GM10248 (cell line): ENCODE measurements around the gene SNW1.
"Not testable (repeated sequence)": the region's sequence is repeated elsewhere in the genome, so short reads cannot be mapped to it uniquely, and the experiment has no call there.

Source experiments
- CTCF ChIA-PET: fragments of 300-600 bp; sonication (Branson Sonifier 250); formaldehyde crosslinking; extraction: SDS; loops from one replicate; lab custom pipeline; 2021; ENCODE audit warnings: antibody characterized with exemption; lab: Yijun Ruan, JAX
- POLR2A ChIA-PET: fragments of 350-650 bp; sonication (Branson Sonifier 250); formaldehyde crosslinking; extraction: SDS; loops from one replicate; lab custom pipeline; 2020; ENCODE audit warnings: antibody characterized with exemption; lab: Yijun Ruan, JAX
- DNase-seq: peaks from one replicate; pipeline ENCODE4 v3.0.0; 2012; ENCODE audit errors: extremely low spot score
- TF ChIP-seq, protein P1 (sequence below): IDR thresholded peaks from 2 replicates; pipeline ENCODE4 v1.5.1; 2012; ENCODE audit warnings: mild to moderate bottlenecking, low read depth; ENCODE audit errors: extremely low read depth, missing control alignments, control extremely low read depth

SNW1 gene

DNA sequence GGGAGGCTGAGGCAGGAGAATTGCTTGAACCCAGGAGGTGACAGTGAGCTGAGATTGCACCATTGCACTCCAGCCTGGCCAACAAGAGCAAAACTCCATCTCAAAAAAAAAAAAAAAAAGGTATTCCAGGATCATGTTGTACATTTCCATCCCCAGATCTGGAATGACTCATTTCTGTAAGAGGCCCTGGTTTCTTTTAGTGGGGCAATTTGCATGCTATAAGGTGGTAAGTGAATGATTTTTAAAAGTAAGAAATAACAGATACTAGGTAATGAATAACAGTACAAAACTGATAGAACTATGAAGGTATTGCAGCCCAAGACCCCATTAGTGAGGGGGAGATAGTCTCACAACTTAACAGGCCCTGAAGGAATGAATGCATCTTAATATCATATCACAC is 21.2 kb upstream of the SNW1 start:
- POLR2A ChIA-PET, result no interaction called here

DNA sequence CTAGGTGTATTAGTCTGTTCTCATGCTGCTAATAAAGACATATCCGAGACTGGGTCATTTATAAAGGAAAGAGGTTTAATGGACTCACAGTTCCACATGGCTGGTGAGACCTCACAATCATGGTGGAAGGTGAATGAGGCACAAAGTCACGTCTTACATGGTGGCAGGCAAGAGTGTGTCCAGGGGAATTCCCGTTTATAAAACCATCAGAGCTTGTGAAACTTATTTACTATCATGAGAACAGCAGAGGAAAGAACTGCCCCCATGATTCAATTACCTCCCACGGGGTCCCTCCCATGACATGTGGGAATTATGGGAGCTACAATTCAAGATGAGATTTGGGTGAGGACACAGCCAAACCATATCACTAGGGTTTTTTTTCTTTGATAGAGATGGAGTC is 13.0 kb upstream of the SNW1 start:
- CTCF ChIA-PET, result interaction anchor here (1.6 kb wide), 1 partner anchor 12 kb away, joined by 7 read pairs; no protein-coding TSS in a partner anchor
- DNase-seq, POLR2A ChIA-PET: not testable (repeated sequence)

More for the DNA sequence above, 21.2 kb upstream of the SNW1 start:
- TF ChIP-seq, protein P1, sequence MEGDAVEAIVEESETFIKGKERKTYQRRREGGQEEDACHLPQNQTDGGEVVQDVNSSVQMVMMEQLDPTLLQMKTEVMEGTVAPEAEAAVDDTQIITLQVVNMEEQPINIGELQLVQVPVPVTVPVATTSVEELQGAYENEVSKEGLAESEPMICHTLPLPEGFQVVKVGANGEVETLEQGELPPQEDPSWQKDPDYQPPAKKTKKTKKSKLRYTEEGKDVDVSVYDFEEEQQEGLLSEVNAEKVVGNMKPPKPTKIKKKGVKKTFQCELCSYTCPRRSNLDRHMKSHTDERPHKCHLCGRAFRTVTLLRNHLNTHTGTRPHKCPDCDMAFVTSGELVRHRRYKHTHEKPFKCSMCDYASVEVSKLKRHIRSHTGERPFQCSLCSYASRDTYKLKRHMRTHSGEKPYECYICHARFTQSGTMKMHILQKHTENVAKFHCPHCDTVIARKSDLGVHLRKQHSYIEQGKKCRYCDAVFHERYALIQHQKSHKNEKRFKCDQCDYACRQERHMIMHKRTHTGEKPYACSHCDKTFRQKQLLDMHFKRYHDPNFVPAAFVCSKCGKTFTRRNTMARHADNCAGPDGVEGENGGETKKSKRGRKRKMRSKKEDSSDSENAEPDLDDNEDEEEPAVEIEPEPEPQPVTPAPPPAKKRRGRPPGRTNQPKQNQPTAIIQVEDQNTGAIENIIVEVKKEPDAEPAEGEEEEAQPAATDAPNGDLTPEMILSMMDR, result no peak
- DNase-seq, result no peak
- CTCF ChIA-PET, result interaction anchor here (1.0 to 1.4 kb wide), 2 partner anchors 18 to 21 kb away, joined by 3 to 4 read pairs; partner anchors contain the start of genes ADCK1 and SNW1

DNA sequence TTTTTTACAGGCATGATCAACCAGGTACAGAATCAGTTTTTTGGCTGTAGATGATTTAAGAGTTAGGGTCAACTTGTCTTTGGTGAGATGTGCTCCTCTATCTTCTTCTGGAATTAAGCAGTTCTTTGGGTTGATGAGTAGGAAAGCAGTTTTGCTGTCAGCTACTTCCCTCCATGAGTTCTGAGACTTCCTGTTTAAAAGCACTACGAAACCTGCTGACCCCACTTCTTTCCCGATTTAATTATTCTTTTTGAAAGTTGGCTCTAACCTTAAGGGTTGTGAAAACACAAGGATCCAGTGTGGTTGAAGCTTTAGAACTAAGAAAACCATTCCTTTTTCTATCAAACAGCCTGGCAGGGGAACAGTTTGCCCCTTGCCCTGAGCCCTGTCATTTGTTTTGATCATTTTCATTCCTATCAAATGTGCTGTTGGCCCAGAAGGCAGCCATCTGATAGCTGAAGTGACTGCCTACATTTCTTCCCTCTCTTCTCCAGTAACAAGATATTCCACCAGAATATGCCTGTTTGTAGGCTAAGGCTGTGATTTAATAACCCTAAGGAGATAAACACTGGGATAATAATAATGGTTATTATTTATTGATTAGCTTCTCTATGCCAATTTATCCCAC is 7.6 kb upstream of the SNW1 start:
- DNase-seq, POLR2A ChIA-PET: not testable (repeated sequence)
- CTCF ChIA-PET, result interaction anchor here (1.4 kb wide), 1 partner anchor 11 kb away, joined by 3 read pairs; no protein-coding TSS in a partner anchor

DNA sequence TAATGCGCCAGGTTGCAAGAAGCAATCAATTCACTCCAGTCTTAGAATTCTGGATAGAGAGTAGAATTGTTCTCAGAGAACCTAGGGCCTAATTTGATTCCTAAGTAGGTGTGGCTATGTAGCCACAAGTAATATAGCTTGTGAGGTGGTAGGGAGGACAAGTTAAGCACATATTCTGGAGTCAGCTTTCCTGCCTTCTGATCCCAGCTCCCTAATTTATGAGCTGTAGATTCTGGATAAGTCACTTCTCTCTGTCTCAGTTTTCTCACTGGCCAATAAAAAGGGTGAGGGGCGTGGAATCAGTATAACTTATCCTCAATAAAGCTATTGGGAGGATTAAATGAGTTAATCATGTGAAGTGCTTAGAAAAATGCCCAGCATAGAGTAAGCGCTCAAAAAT is 3.0 kb upstream of the SNW1 start:
- POLR2A ChIA-PET, result no interaction called here
- CTCF ChIA-PET, result interaction anchor here (1.3 kb wide), 1 partner anchor 12 kb away, joined by 5 read pairs; no protein-coding TSS in a partner anchor

DNA sequence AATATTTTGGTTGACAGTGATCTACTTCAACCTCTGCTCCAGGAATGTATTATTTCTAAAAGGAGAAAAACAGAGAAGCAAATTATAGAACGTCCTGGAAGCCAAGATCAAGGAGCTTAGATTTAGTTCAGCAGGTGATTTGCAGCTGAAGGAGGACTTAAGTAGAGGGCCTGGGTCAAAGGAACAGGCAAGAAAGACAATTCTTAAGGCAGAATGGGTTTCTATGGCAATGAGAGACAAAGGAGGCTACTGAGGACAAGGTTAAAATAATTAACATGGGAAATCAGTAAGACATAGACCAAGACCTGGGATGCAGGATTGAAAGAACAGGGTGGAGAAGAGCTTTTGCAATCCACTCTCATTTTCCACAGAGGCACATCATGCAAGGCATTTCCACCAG is 2.4 kb upstream of the SNW1 start:
- TF ChIP-seq, protein P1, result no peak
- DNase-seq, result no peak
- ChIA-PET CTCF (interaction anchor here (1.4 kb wide), 1 partner anchor 803 kb away, joined by 4 read pairs; no protein-coding TSS in a partner anchor), POLR2A (interaction anchor here (0.6 kb wide), 1 partner anchor 65 kb away, joined by 3 read pairs; no protein-coding TSS in a partner anchor)

More for the DNA sequence above, 3.0 kb upstream of the SNW1 start:
- TF ChIP-seq, protein P1, result no peak
- DNase-seq, result no peak

DNA sequence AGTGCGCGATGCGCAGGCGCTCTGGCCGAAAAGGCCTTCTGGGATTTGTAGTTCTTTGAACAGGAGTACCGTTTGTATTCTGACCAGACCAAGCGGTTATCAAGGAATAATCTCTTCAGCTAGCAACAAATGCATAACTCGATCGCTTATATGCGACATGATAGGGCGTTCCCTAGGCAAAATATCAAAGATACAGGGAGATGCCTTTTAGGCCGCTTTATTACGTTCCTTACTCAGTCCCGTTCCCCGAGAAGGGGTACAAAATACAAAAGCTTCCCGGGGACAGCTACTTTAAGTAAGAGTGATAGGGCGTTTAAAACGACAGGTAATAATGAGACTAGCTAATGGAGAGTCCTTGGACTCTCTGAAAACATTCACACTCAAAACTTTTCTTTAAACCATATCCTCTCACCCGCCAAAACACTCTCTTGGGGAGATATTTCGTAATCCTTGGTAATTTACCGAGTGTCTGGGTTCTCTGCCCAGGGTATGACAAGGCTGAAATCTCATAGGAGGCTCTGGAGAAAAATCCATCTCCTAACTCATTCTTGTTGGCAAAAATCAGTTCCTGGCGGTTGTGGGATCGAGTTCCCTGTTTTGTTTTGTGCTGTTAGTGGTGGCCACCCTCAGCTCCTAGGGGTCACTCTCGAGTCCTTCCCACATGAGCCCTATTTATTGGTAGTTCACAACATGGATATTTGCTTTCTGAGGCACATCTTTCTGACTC is 412 bp upstream of the SNW1 start:
- no peak for DNase-seq
- TF ChIP-seq, protein P1, result peak; percentile 36
- CTCF ChIA-PET, result interaction anchor here (1.0 to 2.6 kb wide), 13 partner anchors 9 to 154 kb away, joined by 3 to 12 read pairs (median 4); partner anchors contain the start of gene ADCK1
- POLR2A ChIA-PET, result interaction anchor here (0.5 kb wide), 1 partner anchor 39 kb away, joined by 3 read pairs; no protein-coding TSS in a partner anchor

DNA sequence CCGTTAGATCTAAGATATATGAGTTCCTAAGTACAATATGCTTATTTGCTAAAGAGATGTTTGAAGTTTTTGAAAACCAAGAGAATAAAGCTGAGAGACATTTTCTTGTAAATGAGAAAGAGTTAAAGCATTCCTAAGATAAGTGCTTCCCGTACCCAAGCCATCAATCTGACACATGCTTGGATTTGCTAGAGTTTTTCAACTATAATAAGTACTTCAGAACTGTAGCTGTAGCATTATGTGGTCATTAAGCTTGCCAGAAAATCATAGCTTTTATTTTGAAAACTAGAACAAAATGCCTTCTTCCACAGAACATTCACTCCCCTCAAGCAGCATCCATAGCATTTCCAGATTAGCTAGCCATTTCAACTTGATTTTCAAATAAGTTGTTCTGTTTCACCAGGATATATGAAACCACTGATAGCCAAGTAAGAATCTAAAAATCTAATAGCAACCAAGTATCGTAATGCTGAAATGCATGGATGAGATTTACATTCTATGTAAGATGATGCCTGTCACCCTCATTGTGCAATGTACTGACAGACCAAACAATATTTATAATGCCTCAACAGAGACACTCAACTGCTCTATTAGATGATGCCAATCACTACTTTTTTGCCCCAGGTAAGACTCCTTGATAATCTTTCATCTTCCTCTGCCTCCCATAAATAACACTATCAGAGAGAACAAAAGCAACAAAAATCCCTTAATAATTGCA is 8.0 kb downstream of the SNW1 start:
- TF ChIP-seq, protein P1, result no peak
- no peak for DNase-seq
- ChIA-PET POLR2A (no interaction called here), CTCF (interaction anchor here (1.2 to 2.2 kb wide), 3 partner anchors 8 to 19 kb away, joined by 3 to 12 read pairs (median 4); partner anchors contain the start of gene SNW1)
